HG03108 (cell line): Measurements from ENCODE around the gene SNTN.
"Not testable (repeated sequence)": the region's sequence is repeated elsewhere in the genome, so short reads cannot be mapped to it uniquely, and the experiment has no call there.

Experiments
- ATAC-seq: cut with Tn5 transposase; IDR thresholded peaks from one replicate; pipeline ENCODE4 v1.9.1; 2021; ENCODE audit warnings: moderate library complexity; ENCODE audit not compliant: unreplicated experiment

SNTN gene

GRCh38 chr3:63652066-63652725 lies at the start of gene SNTN:
SNTN (plus strand) TSS chr3:63652675; CDS start chr3:63652688, 13 bp downstream.
- no peak for ATAC-seq

GRCh38 chr3:63607716-63608115 lies 44.8 kb upstream of the SNTN start:
- no peak for ATAC-seq

DNA sequence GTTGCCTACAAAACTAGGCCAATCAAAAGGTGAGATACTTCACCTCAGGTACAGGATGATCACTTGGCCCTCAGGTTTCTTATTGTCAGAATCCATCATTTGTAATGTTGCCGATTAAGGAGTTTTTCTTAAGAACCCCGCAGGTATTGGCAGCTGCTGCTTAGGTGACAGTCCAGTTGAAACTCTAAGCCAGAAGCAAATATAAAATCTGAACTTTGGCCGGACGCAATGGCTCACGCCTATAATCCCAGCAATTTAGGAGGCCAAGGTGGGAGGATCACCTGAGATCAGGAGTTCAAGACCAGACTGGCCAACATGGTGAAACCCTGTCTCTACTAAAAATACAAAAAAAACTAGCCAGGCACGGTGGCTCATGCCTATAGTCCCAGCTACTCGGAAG lies 43.1 kb upstream of the SNTN start:
- ATAC-seq: no peak

- ATAC-seq: no peak
These were observed 42.6 kb upstream of the SNTN start for GRCh38 chr3:63609834-63610233.

DNA sequence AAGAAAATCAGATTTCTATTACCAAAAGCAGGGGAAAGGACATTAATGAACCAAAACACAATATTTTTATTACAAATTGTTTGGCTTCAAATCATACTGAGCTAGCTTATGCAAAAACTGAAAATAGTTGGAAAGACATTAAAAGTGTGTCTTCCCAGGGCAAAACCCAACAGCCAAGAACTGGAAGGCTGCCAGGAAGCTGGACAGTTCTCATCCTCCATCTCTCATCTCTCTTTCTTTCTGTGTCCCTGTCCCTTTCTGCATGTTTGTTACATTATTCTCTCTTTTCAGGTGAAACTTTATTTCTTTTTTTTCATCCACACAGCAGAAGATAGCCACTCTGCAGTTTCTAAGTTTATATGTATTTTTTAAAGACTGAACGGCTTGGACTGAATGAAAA lies 41.1 kb upstream of the SNTN start:
- ATAC-seq: no peak

DNA sequence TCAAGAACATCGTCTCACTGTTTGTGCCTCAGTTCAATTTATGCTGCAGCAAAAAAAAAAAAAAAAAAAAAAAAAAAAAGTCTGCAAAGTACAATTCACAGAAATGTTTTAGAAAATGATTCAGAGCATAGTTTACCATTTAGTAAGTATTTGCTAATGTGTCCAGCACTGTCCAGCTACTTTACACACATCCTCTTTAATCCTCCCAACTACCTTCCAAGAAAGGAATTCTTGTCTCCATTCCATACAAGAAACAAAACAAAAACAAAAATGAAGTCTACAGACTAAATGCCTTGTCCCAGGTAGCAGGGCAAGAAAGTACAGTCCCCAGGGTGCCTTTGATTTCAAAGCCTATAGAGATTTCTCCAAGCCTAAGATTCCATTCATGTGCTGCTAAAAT lies 38.9 kb upstream of the SNTN start:
- ATAC-seq: no peak

DNA sequence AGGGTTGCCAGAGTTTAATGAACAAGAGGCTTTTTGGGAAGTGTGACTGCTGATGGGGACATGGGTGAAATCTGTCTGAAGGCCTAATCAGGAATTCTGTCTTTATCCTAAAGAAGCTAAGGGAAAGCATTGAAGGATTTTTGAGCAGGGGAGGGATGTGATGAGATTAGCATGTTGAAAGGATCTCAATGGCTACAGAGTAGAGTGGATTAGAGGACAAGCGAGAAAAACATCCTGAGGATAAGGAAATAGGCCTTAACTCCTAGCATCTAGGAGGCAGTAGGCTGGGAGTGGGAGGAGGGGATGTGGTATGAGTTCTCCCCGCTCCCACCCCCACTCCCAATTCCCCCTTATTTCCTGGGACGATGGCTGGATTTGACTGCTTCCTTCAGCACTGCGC lies 35.1 kb upstream of the SNTN start:
- ATAC-seq: no peak

- no peak for ATAC-seq
These were observed 27.4 kb upstream of the SNTN start for GRCh38 chr3:63624941-63625560.

- no peak for ATAC-seq
These were observed 20.8 kb upstream of the SNTN start for GRCh38 chr3:63631670-63632069.

GRCh38 chr3:63635186-63635585 lies 17.3 kb upstream of the SNTN start:
- ATAC-seq: no peak

- no peak for ATAC-seq
These were observed 12.7 kb upstream of the SNTN start for GRCh38 chr3:63639806-63640205.

GRCh38 chr3:63642488-63642887 lies 10.0 kb upstream of the SNTN start:
- ATAC-seq: no peak

DNA sequence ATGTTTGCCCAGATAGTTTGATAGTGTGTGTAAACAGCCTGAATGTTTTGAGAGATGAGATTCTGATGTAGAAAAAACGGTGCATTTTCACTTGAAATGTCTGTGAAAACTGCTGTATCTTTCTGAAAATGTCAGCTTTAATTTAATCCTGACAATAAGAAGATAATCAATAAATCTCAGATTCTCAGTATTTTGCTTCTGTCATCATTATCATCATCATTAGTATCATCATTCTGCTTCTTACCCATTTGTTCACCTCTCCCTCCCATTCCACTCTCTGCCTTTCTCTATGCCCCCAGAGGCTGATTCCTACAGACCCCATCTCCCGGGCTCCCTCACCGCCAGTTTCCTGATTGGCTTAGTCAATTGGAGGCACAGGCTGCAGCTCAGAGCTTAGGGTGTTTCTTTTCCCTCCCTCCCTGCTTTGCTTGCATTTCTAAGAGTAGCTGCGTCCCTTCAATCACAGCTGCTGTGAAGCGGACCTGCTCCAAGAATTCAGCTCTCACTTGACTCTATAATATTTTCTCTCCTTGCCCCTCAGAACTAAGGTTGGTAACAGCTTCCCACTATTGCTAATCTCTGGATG lies 8.2 kb upstream of the SNTN start:
- no peak for ATAC-seq

DNA sequence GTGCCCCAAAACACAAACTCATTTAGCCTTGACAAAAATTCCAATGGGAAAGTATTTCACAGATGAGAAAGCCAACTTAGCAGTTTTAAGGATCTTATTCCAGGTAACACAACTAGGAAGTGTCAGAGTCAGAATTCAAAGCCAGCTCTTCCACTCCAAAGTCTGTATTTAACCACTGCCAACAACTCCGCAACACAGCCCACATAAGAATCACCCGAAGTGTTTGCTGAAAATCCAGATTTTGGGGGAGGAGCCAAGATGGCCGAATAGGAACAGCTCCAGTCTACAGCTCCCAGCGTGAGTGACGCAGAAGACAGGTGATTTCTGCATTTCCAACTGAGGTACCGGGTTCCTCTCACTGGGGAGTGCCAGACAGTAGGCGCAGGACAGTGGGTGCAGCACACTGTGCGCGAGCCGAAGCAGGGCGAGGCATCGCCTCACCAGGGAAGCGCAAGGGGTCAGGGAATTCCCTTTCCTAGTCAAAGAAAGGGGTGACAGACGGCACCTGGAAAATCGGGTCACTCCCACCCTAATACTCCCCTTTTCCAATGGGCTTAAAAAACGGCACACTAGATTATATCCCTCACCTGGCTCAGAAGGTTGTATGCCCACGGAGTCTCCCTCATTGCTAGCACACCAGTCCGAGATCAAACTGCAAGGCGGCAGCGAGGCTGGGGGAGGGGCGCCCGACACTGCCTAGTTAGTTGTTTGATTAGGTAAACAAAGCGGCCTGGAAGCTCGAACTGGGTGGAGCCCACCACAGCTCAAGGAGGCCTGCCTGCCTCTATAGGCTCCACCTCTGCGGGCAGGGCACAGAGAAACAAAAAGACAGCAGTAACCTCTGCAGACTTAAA lies 7.3 kb upstream of the SNTN start:
- not testable (repeated sequence) for ATAC-seq

GRCh38 chr3:63654211-63654610 lies 1.7 kb downstream of the SNTN start:
- ATAC-seq: no peak

DNA sequence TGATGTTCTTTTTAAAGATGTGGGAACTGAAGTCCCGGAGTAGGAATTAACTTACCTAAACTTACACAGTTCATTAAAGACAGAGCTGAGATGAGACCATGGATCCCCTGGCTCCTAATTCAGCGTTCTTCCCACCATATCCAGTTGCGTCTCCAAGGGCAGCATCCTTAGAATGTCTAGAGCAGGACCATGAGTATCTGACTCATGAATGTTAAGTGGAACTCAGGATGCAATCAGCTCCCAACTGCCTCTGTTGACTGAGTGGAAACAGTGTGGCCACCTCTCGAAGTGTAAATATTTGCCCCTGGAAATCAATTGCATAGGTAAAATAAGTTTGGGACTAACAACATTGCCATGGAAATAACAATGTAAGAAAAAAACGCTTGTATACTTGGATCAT lies 2.5 kb downstream of the SNTN start:
- ATAC-seq: no peak

- no peak for ATAC-seq
These were observed 3.0 kb downstream of the SNTN start for GRCh38 chr3:63655519-63655918.

DNA sequence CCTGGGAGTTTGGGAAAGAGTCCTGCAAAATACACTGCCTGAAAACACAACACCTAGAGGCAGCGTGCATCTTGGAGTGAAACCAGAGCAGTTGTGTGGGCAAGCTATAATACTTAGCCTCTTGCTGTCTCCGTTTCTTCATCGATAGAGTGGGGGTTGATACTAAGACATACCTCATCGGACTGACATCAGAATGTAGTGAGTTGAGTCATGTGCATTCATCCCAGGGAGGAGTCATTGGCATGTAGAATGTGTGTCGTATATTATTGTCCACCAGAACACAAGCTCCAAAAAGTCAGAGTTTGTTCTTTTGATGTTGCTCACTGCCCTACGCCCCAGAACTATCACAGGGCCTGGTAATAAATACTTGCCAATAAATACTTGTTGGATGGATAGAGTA lies 4.3 kb downstream of the SNTN start:
- no peak for ATAC-seq

DNA sequence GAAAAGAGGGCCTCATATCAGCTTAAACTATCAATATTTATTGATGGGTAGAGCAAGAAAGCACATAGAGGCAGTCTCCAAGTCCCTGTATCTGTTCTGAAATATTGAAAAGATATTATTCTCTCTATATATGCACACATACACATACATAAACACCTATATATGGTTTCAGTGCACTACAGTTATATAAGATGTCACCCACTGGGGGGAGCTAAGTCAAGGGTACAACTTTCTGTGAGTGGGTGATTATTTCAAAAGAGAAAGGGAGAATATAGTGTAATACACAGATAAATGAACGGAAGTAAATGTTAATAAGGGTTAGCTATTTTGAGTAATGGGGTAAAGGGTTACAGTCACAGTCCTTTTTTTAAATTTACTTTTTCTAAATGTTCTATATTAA lies 8.8 kb downstream of the SNTN start:
- ATAC-seq: no peak

DNA sequence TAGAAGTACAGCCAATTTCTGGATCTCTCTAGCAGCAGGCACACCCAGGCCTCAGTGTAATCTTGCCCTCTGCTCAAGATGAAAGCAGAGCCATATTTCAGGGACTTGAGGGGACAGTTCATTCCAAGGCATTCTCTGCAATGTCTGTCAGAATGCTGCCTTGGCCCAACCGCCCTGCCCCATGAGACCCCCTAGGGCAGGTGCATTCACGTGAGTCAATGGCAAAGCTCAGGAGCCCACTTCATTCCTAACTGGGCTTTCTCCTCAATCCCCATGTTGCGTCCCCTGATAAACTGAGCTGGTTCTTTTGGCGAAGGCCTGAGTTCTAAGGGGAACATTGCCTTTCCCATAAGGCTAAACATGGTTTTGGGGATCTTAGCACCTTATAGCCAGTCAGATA lies 9.5 kb downstream of the SNTN start:
- ATAC-seq: no peak

GRCh38 chr3:63662500-63662899 lies 10.0 kb downstream of the SNTN start:
- ATAC-seq: no peak

DNA sequence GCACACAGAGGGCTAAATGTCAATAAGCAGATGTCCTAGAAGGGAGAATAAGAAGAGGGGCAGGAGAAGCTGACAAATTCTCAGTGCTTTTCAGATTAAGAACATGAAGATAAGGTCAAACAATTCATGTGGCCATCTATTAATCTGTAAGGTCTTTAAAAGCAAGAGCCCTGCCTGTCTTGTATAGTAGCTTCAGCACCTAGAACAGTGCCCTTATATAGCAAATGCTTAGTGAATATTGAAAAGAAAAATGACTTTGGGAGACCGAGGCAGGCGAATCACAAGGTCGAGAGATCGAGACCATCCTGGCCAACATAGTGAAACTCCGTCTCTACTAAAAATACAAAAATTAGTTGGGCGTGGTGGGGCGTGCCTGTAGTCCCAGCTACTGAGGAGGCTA lies 18.1 kb downstream of the SNTN start:
- ATAC-seq: no peak
